Subcutaneous adipose tissue (tissue), 4 donors: ENCODE data around the gene BMAL1. TPM values are rescaled to one million over a fixed set of nuclear protein-coding genes. Genes with fewer than 3 reads are reported as not detected.

Source experiments
- total RNA-seq, 4 donors: library from RNA; depleted of rRNA; stranded (reverse); fragments of >200 nt; gene quantifications; one replicate each; pipeline ENCODE4 v1.1.0, GENCODE V29; 2016
- TF ChIP-seq, protein P1 (sequence below): fragments of 450-650 bp; IDR thresholded peaks from one replicate; pipeline ENCODE4 v1.5.1; 2016; ENCODE audit warnings: low read depth, mild to moderate bottlenecking, control low read depth, antibody characterized with exemption, moderate library complexity

Gene BMAL1
- total RNA-seq, 4 donors from 2014 or later: 40.8 to 81.8 (median 54.0) TPM

DNA sequence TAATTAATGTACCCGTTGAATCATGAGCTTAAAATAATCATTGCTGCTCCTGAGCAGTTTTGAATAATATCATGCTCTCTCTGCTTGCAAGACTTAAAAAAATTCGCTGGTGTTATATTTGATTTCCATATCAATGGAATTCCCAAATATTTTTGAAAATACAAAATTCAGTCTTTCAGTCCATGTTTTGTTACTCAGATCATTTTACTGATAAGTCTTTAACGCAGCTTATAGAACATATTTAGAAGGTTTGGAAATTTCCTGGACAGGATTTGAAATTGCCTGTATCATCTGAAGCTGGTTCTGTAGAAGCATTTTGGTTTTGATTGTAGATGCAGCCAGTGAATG lies 1.9 kb downstream of the BMAL1 start:
- TF ChIP-seq, protein P1, sequence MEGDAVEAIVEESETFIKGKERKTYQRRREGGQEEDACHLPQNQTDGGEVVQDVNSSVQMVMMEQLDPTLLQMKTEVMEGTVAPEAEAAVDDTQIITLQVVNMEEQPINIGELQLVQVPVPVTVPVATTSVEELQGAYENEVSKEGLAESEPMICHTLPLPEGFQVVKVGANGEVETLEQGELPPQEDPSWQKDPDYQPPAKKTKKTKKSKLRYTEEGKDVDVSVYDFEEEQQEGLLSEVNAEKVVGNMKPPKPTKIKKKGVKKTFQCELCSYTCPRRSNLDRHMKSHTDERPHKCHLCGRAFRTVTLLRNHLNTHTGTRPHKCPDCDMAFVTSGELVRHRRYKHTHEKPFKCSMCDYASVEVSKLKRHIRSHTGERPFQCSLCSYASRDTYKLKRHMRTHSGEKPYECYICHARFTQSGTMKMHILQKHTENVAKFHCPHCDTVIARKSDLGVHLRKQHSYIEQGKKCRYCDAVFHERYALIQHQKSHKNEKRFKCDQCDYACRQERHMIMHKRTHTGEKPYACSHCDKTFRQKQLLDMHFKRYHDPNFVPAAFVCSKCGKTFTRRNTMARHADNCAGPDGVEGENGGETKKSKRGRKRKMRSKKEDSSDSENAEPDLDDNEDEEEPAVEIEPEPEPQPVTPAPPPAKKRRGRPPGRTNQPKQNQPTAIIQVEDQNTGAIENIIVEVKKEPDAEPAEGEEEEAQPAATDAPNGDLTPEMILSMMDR: no peak

DNA sequence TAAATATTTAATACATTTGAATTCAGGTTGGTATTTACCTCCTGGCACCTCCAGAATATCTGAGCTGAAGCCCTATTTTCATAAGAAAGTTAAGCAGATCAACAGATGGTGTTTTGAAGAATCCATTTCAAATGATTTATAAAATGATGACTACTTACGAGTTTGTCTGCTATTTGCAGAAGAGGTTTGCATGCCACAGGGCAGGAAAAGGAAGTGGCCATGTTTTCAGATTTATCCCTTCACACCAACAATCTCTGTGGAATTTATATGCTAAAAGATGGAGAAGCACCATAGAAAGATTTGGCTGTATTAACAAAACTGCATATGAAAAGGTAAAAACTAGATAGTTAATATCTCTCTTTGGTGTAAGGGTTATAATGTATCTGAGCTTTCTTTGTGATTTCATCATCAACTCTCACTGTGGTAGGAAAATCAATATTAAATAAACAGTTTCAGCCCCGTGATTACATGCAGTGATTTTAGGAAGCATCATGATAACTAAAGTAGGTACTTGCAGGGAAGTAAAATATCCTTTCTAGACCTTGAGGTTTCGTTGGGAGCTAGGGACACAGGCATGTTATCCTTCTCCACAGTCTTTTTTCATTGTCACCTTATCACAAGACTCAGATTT lies 2.6 kb downstream of the BMAL1 start:
- TF ChIP-seq, protein P1: no peak

DNA sequence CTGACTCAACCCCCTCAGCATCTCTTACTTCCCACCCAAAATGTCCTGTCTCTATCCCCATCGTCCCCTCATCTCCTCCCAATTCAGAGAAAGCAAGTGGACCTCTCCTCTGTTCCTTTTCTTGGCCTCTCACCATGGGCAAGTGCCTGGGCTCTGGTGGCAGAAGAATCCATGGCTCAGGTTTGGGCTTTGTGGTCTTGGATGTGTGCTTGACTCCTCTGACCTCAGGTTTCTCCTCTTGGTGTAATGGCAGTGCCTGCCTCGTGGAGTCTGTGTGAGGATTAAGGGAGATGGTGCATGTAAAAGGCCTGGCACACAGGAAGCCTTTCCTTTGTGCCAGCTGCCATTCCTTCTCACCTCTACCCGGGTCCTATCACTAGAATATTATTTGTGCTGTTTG lies 3.2 kb downstream of the BMAL1 start:
- TF ChIP-seq, protein P1: no peak

DNA sequence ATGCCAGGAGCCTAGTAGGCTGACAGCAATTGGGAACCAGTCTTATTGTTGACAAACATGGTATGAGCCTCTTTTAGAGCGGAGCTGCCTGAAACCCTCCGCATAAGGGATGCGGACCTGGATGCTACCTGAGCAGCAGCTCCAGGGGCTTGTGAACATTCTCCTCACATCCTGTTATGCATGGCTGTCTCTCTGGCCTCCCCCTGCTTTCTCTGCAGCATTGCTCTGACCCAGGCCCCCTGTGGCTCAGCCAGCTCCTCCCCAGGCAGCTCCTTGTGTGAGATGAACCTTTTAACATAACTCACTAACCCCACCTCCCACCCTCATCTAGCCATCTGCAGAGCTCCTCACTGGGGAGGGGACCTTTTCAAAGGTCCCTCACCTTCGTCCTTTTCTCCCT lies 6.0 kb downstream of the BMAL1 start:
- TF ChIP-seq, protein P1: no peak

DNA sequence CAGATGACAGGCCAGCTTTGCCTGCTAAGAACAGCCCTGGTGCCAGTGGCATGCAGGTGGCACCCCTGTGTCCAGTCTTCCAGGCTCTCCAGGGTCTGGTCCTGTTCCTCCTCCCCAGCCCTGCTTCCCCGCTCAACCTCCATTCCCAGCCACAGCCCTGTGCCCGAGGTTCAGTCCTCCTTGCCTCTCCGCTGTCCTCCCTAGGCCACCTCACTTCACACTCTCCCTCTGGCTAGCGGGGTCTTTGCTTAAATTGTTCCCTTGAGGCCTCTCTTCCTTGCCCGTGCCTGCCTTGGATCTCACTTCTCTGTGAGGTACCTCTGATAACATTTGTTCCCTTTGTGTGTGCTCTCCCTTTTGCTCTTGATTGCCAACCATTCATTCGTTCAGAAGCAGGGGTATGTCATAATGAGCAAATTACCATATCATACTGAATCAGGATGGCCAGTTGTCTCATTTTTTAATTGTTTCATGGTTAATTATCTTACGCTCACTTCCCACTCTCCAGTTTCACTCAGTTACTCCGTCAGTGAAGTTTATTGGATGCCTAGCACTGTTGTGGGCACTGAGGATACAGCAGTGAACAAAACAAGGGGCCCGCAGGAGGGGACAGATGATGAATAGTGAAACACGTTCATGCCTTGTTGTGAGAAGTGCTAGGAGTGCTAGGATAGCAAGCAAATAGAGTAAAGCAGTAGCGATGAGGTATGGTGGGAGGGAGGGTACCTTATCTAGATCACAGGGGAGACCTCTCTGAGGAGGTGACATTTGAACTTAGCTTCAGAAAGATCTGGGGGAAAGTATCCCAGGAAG lies 7.4 kb downstream of the BMAL1 start:
- TF ChIP-seq, protein P1: no peak

DNA sequence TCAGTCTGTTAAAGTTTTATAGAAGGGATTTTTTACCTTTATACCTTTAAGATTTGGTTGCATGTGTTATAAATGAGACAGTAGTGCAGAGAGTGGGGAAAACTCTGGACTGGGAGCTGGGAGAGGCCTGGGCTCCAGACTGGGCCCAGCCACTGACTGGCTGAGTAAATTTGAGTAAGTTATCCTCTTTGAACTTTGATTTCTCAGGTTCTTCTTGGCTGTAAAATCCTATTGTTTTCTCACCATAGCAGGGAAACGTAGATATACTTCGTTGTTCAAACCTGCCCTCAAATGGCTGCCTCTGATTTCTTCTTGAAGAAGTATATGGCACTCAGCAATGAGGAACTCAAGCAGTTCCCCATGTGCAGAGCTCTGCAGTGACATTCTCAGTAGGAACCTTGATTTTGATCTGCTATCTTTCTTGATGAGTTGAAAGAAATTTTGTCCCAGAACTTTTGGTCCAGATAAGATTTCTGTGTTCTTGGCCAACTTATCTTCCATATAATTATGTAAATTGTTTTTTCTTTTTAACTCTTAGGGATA lies 8.8 kb downstream of the BMAL1 start:
- TF ChIP-seq, protein P1: no peak

DNA sequence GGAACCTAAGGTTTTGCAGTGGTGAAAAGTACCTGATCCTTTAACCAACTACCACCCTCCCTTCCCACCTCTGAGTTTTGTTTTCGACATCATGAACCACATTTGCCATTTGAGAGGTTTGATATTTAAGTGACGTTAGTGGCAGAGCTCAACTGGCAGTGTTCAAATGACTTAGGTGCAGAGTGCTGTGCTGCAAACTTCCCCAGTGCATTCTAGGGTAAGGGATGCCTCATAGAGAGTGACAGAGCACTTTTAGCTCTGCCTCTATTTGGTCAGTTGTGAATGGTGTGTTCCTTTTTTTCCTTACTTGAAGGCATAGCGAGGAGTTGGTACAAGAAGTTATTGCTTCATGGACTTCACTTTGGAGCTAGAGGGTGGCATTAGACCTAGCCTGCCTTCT lies 9.4 kb downstream of the BMAL1 start:
- TF ChIP-seq, protein P1: no peak
